GM18519 (cell line): ENCODE data around the gene ACTR8.
A peak's percentile ranks its signal among the peaks of the same experiment; 100 is the strongest.
"Not testable (repeated sequence)": the region's sequence is repeated elsewhere in the genome, so short reads cannot be mapped to it uniquely, and the experiment has no call there.

Experiments used
- ATAC-seq: cut with Tn5 transposase; IDR thresholded peaks from one replicate; pipeline ENCODE4 v1.9.1; 2021; ENCODE audit warnings: mild to moderate bottlenecking, moderate library complexity; ENCODE audit not compliant: unreplicated experiment, low FRiP score

Gene ACTR8

GRCh38 chr3:53881691-53882593 is at the start of gene ACTR8:
ACTR8 (minus strand) TSS chr3:53882152; CDS start chr3:53882101, 51 bp downstream.
- peak; percentile 50 for ATAC-seq

GRCh38 chr3:53927208-53927872 is 45.4 kb upstream of the ACTR8 start:
- ATAC-seq: not testable (repeated sequence)

GRCh38 chr3:53921296-53921695 is 39.3 kb upstream of the ACTR8 start:
- ATAC-seq: no peak

DNA sequence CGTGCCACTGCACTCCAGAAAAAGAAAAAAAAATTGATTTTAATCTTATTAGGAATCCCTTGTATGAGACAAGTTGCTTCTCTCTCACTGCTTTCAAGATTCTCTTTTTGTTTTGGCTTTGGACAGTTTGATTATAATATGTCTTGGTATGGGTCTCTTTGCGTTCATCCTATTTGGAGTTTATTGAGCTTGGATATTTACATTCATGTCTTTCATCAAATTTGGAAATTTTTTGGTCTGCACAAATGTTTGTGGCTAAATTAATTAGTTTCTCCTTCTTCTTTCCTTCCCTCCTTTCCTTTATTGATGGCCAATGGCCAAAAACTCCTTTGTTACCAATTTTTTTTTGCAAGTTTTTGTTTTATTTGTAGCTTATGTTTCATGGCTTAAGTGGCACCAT is 37.8 kb upstream of the ACTR8 start:
- no peak for ATAC-seq

DNA sequence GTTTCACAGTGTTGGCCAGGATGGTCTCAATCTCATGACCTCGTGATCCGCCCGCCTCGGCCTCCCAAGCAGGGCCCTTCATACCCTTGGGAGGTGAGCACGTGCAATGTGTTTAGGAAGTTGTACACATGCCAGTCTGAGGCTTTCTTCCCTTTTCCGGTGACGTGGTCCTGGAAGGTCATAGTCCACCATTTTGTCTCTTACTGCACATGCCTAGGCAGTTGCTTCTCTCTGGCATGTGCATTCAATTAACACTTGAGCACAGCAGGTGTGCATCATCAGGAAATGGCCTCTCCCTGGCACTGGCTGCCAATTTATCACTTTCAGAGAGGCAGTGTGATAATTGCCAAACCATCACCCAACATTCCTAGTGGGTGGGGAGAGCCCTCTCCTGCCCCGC is 31.4 kb upstream of the ACTR8 start:
- ATAC-seq: no peak

GRCh38 chr3:53902711-53903110 is 20.8 kb upstream of the ACTR8 start:
- ATAC-seq: no peak

DNA sequence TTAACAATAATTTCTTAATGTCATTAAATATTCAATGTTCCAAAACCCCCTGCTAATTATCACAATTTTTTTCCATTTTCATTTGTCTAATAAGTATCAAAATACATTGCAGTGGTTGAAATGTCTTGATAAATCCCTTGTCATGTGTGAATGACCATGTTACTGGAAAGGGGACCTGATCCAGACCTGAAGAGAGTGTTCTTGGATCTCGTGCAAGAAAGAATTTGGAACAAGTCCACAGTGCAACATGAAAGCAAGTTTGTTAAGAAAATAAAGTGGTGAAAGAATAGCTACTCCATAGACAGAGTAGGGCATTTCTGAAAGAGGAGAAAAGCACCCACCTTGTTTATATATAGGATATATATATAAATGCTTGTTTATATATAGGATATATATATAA is 20.1 kb upstream of the ACTR8 start:
- ATAC-seq: no peak

- ATAC-seq: no peak
Observed at GRCh38 chr3:53900666-53901331, 18.8 kb upstream of the ACTR8 start.

- ATAC-seq: no peak
Observed at GRCh38 chr3:53899750-53900149, 17.8 kb upstream of the ACTR8 start.

GRCh38 chr3:53892286-53892637 is 10.3 kb upstream of the ACTR8 start:
- no peak for ATAC-seq

DNA sequence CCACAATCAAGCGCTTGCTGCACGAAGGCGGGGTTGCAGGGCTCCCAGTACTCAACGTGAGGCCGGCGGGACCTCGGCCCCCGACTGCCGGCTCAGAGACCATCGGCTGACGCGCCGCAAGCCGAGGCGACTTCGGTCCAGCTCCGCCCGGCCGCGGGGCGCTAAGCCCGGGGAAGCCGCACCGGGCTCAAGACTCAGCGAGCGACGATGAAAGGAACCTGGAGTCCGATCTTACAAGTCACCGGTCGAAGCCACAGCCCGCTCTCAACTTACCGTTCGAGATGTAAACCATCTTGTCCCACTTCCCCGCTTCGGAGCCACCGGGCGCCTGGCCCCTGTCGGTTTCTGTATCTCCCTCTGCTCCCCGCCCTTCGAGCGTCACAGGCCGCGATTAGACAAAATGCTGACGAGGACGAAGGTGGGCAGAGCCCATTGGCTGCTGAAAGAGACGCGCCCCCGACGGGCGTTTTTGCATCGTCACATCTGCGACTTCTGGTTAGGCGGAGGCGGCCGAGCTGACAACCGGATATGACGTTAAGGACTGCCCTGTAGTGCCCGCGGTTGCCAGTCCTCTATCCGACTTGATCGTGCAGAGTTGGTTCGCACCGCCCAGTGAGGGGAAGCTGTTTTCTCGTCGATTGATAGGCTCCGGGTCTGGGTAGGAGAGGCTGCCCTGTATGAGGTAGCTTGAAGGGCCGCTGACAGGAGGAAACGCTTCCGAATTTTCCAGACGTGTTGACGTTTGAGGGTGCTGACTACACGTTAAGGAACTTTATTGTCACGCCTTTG is 9.7 kb upstream of the ACTR8 start, which contains the start of gene SELENOK:
Gene SELENOK (minus strand): TSS at position 363 of the 789 bp plus-strand sequence.
- ATAC-seq: peak; percentile 92

- ATAC-seq: no peak
Observed at GRCh38 chr3:53890726-53891475, 8.9 kb upstream of the ACTR8 start.

DNA sequence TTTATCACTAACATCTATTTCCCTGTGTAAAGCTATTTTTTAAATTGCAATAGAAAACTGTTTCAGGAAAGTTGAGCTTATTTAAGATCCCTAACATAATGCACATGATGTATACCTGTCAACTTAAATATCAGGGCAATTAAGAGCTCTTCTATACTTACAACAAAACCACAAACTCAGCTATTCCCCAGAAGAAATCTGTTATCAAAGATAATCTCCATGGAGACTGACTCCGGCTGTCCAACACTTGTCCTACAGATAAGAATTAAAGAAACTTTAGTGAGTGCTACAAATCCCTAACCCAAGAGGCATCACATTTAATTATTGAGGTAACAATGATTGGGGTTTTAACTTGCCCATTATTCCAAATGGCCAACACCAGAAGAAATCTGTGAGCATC is 6.3 kb upstream of the ACTR8 start:
- no peak for ATAC-seq

DNA sequence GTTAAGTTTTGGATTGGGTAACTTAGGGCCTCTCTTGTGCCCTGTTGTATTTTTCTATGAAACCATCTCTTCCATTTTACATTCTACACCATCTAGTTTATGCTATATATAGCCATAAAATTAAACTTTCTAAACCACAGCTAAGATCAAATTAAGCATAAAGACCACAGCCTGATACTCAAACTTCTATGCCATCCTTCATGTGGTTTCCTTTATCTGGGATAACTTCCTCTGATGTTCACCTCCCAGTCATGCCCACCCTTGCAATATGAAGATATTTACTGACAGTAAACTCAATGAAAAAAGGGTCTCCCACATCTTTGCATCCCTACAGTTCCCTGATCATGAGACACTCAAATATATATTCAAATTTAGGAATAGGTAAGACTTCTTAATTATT is 5.5 kb upstream of the ACTR8 start:
- no peak for ATAC-seq

GRCh38 chr3:53885239-53885638 is 3.3 kb upstream of the ACTR8 start:
- no peak for ATAC-seq

DNA sequence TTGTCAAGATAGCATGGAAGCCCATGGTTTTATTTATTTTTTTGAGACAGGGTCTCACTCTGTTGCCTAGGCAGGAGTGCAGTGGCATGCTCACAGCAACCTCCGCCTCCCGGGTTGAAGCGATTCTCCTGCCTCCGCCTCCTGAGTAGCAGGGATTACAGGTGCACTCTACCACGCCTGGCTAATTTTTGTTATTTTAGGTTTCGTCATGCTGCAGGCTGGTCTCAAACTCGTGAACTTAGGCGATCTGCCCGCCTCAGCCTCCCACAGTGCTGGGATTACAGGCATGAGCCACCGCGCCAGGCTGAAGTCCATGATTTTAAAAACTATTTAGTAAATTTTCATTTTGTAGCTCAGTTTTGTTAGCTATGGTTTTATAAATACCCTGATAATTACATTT is 2.7 kb upstream of the ACTR8 start:
- ATAC-seq: no peak

GRCh38 chr3:53883008-53883407 is 1.1 kb upstream of the ACTR8 start:
- ATAC-seq: no peak

- ATAC-seq: no peak
Observed at GRCh38 chr3:53880396-53881345, 1.3 kb downstream of the ACTR8 start.
